GM11168 (cell line): ENCODE results near the gene PAMR1.

Experiments used
- in situ Hi-C: fragments of 300-500 bp; cut with MboI; formaldehyde crosslinking; loops from one replicate; pipeline ENCODE4 v1.12.0; 2022; ENCODE audit warnings: low sequenced_read_pairs; ENCODE audit not compliant: unreplicated experiment

The PAMR1 gene

DNA sequence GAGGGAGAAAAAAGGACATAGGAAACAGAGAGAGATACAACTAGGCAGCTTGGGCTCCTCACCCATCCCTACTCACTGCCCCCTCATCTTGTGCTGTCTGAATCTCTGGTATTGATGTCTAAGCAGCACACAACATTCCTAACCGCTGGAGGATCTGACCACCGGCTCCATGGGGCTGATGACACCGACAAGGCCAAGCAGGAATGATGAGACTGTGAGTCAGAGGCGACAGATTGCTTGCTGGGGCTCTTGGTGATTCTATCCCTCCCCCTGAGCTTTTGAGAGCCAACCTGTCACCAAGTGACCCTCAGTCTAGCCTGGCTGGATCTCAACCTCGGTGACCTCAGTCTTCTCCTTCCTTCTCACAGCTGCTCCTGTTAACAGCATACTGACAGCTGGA lies 13.8 kb downstream of the PAMR1 start:
- in situ Hi-C loops: no loop called here

DNA sequence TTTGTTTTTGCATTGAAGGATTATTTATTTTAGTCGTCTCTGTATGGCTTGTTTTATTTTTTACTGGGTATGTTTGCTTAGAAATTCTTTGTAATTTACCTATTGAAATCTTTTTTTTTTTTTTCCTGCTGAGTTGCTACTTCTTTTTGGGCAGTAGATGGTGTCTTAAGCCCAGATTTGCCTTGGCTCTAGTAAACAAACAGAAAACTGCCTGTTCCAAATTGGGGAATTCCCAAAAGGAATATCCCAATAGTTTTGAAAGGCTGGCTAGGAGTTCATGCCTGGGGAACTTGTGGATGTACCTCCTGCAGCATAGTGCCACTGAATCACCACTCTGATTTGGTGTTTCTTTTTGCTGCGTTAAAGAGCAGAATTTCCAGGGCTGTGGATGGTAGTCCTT lies 17.7 kb downstream of the PAMR1 start:
- in situ Hi-C loops: no loop called here

GRCh38 chr11:35501776-35502175 lies 23.6 kb downstream of the PAMR1 start:
- in situ Hi-C loops: no loop called here

- in situ Hi-C loops: no loop called here
Measured at GRCh38 chr11:35500744-35501143, 24.7 kb downstream of the PAMR1 start.

DNA sequence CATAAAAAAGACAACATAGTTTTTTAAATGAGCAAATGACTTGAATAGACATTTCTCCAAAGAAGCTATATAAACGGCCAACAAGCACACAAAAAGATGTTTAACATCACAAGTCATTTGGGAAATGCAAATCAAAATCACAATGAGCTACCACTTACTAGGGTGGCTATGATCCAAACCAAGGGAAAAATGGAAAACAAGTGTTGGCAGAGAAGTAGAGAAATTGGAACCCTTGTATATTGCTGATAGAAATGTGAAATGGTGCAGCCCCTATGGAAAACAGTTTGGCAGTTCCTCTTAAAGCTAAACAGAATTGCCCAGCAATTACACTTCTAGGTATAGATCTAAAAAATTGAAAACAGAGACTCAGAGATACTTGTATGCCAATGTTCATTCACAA lies 29.0 kb downstream of the PAMR1 start:
- in situ Hi-C loops: no loop called here

DNA sequence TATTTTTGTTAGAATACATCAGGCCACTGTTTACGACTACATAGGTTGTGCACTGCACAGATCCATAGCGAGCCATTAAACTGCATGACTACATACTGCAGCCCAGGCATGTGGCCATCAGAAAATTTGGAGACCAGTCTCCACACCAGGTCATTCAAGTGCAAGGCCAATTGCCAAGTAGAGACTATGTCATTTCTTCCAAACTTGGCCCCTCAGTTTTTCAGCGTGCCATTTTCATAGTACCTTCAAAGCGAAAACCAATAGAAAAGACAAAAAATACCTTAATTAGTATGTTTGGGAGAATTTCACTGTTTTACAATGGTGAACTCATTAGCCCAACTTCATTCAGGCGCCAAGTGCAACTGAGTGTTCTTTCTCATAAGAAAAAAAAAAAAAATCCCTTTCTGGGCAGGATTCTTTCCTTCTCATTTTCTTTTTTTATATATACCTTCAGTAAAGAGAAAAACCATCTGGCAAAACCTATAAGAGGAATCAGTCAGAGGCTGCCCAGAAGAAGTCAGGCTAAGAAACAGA lies 30.4 kb downstream of the PAMR1 start:
- in situ Hi-C loops: no loop called here

GRCh38 chr11:35491231-35491871 lies 34.1 kb downstream of the PAMR1 start:
- in situ Hi-C loops: no loop called here

DNA sequence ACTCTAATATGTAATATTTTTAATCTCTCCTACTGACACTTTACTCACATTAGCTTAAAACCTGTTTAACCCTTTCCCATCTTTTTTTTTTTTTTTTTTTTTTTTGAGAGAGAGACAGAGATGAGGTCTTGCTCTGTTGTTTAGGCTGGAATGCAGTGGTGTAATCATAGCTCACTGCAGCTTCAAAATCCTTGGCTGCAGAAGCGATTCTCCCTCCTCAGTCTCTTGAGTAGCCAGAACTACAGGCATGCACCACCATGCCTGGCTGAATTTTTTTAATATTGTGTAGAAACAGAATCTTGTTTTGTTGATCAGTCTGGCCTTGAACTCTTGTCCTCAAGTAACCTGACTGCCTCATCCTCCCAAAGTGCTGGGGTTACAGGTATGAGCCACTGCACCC lies 37.3 kb downstream of the PAMR1 start:
- in situ Hi-C loops: no loop called here

DNA sequence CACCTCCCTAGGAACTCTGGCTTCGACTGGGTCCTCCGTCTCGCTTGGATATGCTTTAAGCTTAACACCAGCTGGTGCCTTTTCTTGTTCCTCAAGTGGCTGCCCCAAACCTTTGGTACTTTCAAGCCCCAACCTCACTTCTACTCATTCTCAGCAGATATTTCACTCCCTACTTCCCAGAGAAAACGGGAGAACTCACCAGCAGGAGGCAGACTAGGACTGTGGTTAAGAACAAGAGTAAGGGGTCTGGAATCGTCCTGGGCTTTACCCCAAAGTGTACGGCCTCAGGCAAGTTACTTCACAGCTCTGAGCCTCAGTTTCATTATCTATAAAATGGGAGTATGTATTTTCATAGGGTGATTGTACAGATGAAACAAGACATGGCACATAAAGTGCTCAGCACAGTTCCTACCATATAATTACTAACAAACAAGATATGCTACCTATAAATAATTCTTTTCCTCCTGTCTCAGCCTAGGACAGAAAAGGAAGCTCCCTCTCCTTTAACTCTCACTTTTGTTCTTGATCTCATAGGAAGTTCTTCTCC lies 37.8 kb downstream of the PAMR1 start:
- in situ Hi-C loops: no loop called here

DNA sequence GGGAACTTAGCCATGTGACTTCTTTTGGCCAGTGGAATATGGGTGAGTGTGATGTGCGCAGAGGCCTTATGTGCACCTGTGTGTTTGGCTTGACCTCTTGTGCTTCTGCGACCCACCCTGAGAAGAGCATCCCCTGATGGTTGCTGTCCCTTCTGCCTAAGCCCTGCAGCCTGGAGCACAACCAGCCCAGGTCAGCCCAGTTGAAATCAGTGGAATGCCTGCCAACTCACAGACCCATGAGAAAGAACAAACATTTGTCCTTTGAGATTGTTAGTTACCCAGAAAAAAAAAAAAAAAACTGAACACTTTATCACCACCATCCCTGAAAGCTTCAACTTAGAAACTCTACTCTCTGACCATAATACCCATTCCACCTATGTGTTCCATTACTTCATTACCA lies 38.5 kb downstream of the PAMR1 start:
- in situ Hi-C loops: no loop called here

DNA sequence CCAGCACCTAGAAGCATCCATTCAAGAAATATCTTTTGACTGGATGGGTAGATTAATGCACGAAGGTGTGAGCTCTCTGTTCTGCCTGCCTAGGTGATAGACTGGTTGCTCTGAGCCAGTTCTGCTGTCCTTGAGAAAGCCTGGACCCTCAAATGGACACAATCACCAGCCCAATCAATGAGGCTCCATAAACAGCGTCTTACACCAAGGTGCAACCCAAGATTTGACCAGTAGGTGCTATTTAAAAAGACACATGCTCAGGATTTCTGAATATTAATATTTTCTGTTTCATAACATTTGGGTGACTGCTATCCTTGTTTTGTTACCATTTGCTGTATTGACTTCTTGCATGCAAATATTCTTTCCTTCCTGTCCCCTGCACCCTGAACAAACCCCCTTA lies 39.0 kb downstream of the PAMR1 start:
- in situ Hi-C loops: no loop called here

- in situ Hi-C loops: no loop called here
Measured at GRCh38 chr11:35485656-35486322, 39.6 kb downstream of the PAMR1 start.

GRCh38 chr11:35484435-35484834 lies 41.0 kb downstream of the PAMR1 start:
- in situ Hi-C loops: no loop called here

DNA sequence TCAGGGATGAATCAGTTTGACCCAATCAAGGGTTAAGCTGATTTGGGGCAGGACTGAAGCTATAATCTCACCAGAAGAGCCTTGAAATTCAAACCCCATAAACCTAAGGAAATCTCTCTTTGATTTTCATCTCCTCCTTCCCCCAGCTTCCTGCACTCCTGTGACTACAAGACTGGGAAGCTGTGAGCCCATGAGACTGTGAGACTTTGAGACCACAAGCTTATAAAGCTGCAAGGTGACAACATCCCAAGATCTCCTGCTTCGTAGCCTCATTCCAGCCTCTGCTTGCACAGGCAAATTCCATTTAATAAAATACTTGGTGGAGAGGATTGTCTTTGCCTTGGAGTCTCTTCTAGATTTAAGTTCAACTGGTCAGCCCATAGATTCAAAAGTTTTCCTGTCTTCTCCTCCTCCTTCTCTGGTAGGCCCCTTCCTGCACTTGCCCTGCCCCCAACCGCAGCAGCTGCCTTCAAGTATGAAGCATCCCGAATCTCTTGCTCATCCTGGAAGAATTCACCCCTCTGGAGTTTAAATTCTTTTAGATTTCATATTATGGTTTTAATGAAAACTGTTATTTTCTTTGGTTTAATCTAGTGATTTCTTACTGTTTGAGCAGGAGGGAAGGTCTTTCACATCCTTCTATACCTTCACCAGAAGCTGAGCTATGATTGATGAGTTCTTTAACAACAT lies 42.1 kb downstream of the PAMR1 start:
- in situ Hi-C loops: no loop called here

DNA sequence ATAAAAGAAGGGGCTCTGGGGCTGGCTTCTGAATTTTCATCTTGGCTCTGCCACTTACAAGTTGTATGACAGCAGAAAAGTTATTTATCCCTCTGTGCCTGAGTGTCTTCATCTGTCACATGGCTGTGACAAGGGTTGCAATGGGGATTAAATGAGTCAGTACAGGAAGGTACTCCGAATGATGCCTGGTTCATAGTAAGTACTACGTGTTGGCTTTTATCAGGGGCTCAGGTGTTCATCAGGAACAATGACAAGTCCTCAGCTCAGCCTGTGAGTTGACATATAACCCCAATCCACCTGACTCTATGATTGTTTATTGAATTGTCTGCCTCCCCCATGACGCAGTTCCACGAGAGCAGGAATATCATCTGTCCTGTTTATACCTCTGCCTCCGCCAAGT lies 45.7 kb downstream of the PAMR1 start:
- in situ Hi-C loops: no loop called here

GRCh38 chr11:35478471-35479091 lies 46.8 kb downstream of the PAMR1 start:
- in situ Hi-C loops: no loop called here

DNA sequence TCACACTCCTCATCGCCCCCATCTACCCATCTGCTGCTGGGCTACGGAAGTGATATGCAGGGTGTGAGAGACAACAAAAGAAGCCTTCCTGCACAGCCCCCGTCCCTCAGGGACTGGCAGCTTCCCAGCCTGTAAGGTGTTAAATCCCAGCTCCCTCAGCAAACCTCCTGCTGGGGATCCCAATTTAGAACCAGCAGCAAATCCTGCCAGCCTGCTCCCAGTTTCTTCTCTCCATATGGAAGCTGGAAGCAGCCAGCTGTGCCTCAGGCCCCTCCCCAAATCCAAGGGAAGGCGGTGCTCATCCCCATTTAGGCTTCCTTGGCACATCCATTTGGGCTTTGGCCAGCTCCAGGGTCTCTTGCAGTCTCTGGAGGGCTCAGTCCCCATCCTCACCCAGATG lies 47.5 kb downstream of the PAMR1 start:
- in situ Hi-C loops: no loop called here

DNA sequence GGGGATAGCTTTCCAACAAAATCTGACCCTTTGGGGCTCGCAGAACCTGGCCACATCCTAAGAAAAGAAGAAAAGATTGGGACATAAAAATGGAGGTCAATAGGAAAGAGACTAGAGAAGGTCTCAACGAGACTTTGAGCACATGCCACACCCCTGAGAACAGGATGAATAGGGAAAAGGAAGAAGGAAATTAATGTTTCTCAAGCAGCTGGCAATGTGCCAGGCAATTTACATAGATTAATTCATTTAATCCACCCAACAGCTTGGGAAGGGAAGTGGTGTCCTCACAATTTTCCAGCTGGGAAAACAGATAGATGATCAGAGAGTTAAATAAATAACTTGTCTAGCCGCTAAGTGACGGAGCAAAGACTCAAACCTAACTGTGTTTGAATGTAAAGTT lies 50.7 kb downstream of the PAMR1 start:
- in situ Hi-C loops: no loop called here

- in situ Hi-C loops: no loop called here
Measured at GRCh38 chr11:35473795-35474374, 51.5 kb downstream of the PAMR1 start.

DNA sequence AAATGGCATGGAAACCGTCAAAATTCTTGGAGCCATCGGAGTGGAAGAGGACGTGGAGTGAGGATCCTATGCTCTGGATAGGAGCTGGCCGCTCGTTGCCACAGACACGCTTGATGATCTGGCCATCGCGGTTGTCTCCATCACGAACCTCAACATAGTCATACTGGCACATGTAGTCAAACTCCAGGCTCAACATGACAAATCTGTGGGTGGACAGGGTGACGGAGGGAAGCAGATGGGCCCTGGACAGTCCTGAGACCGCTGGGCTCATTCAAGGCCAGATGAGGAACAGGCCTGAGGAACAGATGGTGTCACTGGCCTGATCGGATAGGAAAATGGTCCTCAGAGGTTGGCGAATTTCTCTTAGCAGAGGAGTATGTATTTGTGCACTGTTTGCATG lies 54.8 kb downstream of the PAMR1 start:
- in situ Hi-C loops: no loop called here
